HEK293T (cell line): ENCODE results near the gene ATRIP.

Experiments
- CTCF ChIA-PET: fragments of 350-600 bp; formaldehyde crosslinking; extraction: SDS; loops from one replicate; lab custom pipeline; 2021; ENCODE audit warnings: antibody characterized with exemption, inconsistent platforms; lab: Yijun Ruan, JAX
- POLR2A ChIA-PET: fragments of 350-600 bp; formaldehyde crosslinking; extraction: SDS; loops from one replicate; lab custom pipeline; 2020; ENCODE audit warnings: antibody characterized with exemption, inconsistent platforms; lab: Yijun Ruan, JAX
- DNase-seq: peaks from one replicate; pipeline ENCODE4 v3.0.0; 2012; ENCODE audit warnings: mixed read lengths; ENCODE audit errors: extremely low spot score
- ARNT ChIP-seq: fragments of 450-650 bp; IDR thresholded peaks from 2 replicates; pipeline ENCODE4 v1.6.1; 2017; ENCODE audit warnings: mild to moderate bottlenecking
- BHLHE40 ChIP-seq: fragments of 450-650 bp; IDR thresholded peaks from 2 replicates; pipeline ENCODE4 v1.6.1; 2016; ENCODE audit warnings: mild to moderate bottlenecking, moderate library complexity, borderline replicate concordance
- CTBP1 ChIP-seq: fragments of 450-650 bp; IDR thresholded peaks from 2 replicates; pipeline ENCODE4 v1.6.1; 2016; ENCODE audit warnings: borderline replicate concordance
- ELF4 ChIP-seq: fragments of 450-650 bp; IDR thresholded peaks from 2 replicates; pipeline ENCODE4 v1.6.1; 2017; ENCODE audit warnings: antibody characterized with exemption
- FOXA1 ChIP-seq: fragments of 450-650 bp; IDR thresholded peaks from 2 replicates; pipeline ENCODE4 v1.6.1; 2016; ENCODE audit warnings: mild to moderate bottlenecking
- FOXK2 ChIP-seq: fragments of 450-650 bp; IDR thresholded peaks from 2 replicates; pipeline ENCODE4 v1.6.1; 2016; ENCODE audit warnings: mild to moderate bottlenecking
- FOXM1 ChIP-seq: fragments of 450-650 bp; IDR thresholded peaks from 2 replicates; pipeline ENCODE4 v1.6.1; 2017; ENCODE audit warnings: mild to moderate bottlenecking, borderline replicate concordance
- HDGF ChIP-seq: fragments of 450-650 bp; IDR thresholded peaks from 2 replicates; pipeline ENCODE4 v1.6.1; 2017; ENCODE audit warnings: antibody characterized with exemption, borderline replicate concordance
- L3MBTL2 ChIP-seq: fragments of 450-650 bp; conservative IDR thresholded peaks from 2 replicates; pipeline ENCODE4 v1.6.1; 2016; ENCODE audit warnings: mild to moderate bottlenecking
- LEF1 ChIP-seq: fragments of 450-650 bp; IDR thresholded peaks from 2 replicates; pipeline ENCODE4 v1.6.1; 2017; ENCODE audit warnings: mild to moderate bottlenecking, borderline replicate concordance
- NFRKB ChIP-seq: fragments of 450-650 bp; IDR thresholded peaks from 2 replicates; pipeline ENCODE4 v1.6.1; 2016; ENCODE audit warnings: mild to moderate bottlenecking, moderate library complexity
- SP1 ChIP-seq: fragments of 450-650 bp; IDR thresholded peaks from 2 replicates; pipeline ENCODE4 v1.6.1; 2017
- SUZ12 ChIP-seq: fragments of 450-650 bp; IDR thresholded peaks from 2 replicates; pipeline ENCODE4 v1.6.1; 2016; ENCODE audit warnings: mild to moderate bottlenecking
- TARDBP ChIP-seq: fragments of 450-650 bp; IDR thresholded peaks from 2 replicates; pipeline ENCODE4 v1.6.1; 2016
- ZNF384 ChIP-seq: fragments of 450-650 bp; IDR thresholded peaks from 2 replicates; pipeline ENCODE4 v1.6.1; 2016
- TF ChIP-seq, protein P1 (sequence below): fragments of 450-650 bp; IDR thresholded peaks from 2 replicates; pipeline ENCODE4 v1.6.1; 2016

ATRIP gene

DNA sequence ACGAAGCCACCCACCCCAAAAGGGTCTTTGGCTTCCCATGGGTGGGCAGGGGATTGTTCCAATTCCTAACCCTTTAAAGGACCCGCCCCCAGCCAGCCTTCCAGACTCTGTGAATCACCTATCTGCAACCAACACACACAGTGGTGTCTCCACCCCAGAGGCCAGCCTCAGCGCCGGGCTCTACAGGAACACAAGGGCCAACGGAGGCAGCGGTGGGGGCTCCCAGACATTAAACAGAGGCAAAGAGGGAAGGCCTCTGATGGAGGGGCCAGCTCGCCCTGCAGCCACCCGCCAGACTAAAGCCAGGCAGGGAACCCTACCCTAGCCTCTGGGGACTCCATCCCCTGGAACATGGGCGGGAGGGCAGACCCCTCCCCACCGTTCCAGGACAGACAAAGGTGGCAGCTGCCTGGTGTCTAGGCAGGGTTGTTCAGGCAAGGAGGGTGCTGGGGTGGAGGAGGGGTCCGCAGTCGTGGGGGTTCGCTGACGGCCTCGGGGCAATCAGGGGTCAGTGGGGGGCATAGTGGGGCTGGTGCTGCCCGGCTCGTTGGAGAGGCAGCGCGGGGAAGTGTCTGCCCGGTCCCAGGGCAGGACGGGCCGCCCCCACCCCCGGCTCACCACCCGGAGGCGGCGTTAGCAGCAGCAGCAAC is 57.0 kb downstream of the ATRIP start:
- POLR2A ChIA-PET, result interaction anchor here (1.2 to 3.5 kb wide), 5 partner anchors 31 to 57 kb away, joined by 3 to 14 read pairs (median 4); partner anchors contain the start of gene ATRIP

GRCh38 chr3:48504051-48504946 is 57.8 kb downstream of the ATRIP start, which contains the start of gene SHISA5:
Gene SHISA5 (minus strand): TSS chr3:48504174. CDS start chr3:48504094, 80 bp downstream.
- ChIA-PET CTCF (interaction anchor here (1.0 to 2.3 kb wide), 3 partner anchors 31 to 69 kb away, joined by 3 to 10 read pairs (median 5); no protein-coding TSS in a partner anchor), POLR2A (interaction anchor here (0.9 to 3.5 kb wide), 5 partner anchors 31 to 64 kb away, joined by 3 to 14 read pairs (median 4); partner anchors contain the start of genes ATRIP and TMA7)
- DNase-seq, result peak; percentile 57
- TF ChIP-seq, protein P1, sequence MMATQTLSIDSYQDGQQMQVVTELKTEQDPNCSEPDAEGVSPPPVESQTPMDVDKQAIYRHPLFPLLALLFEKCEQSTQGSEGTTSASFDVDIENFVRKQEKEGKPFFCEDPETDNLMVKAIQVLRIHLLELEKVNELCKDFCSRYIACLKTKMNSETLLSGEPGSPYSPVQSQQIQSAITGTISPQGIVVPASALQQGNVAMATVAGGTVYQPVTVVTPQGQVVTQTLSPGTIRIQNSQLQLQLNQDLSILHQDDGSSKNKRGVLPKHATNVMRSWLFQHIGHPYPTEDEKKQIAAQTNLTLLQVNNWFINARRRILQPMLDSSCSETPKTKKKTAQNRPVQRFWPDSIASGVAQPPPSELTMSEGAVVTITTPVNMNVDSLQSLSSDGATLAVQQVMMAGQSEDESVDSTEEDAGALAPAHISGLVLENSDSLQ, result no peak
- no peak for TF ChIP-seq ARNT
- no peak for TF ChIP-seq ZNF384
- no peak for TF ChIP-seq NFRKB
- no peak for TF ChIP-seq SP1
- TF ChIP-seq L3MBTL2, result no peak
- no peak for TF ChIP-seq LEF1
- TF ChIP-seq FOXA1, result no peak

More for the DNA sequence above, 57.0 kb downstream of the ATRIP start:
- CTCF ChIA-PET, result interaction anchor here (1.0 to 2.3 kb wide), 3 partner anchors 30 to 68 kb away, joined by 3 to 10 read pairs (median 5); no protein-coding TSS in a partner anchor
- DNase-seq, result peak; percentile 11
- TF ChIP-seq SUZ12, result no peak
- no peak for TF ChIP-seq ARNT
- TF ChIP-seq CTBP1, result no peak
- TF ChIP-seq ELF4, result no peak
- no peak for TF ChIP-seq ZNF384
- TF ChIP-seq FOXM1, result no peak
- TF ChIP-seq LEF1, result no peak
- no peak for TF ChIP-seq HDGF
- TF ChIP-seq NFRKB, result no peak
- TF ChIP-seq L3MBTL2, result no peak
- no peak for TF ChIP-seq BHLHE40
- TF ChIP-seq, protein P1, result no peak
- TF ChIP-seq TARDBP, result no peak
- TF ChIP-seq FOXK2, result no peak
- TF ChIP-seq FOXA1, result no peak
- TF ChIP-seq SP1, result no peak

- POLR2A ChIA-PET, result interaction anchor here (0.9 to 3.5 kb wide), 5 partner anchors 32 to 65 kb away, joined by 3 to 14 read pairs (median 4); partner anchors contain the start of genes ATRIP and TMA7
- CTCF ChIA-PET, result interaction anchor here (0.9 to 2.3 kb wide), 2 partner anchors 69 kb away, joined by 3 to 10 read pairs; no protein-coding TSS in a partner anchor
- DNase-seq, result peak; percentile 4
- no peak for TF ChIP-seq ZNF384
- TF ChIP-seq SP1, result no peak
- TF ChIP-seq HDGF, result no peak
- TF ChIP-seq FOXA1, result no peak
- no peak for TF ChIP-seq ELF4
- TF ChIP-seq TARDBP, result no peak
Measured at GRCh38 chr3:48505146-48505545, 58.6 kb downstream of the ATRIP start.

GRCh38 chr3:48505968-48506504 is 59.5 kb downstream of the ATRIP start:
- ChIA-PET POLR2A (interaction anchor here (3.5 kb wide), 1 partner anchor 33 kb away, joined by 14 read pairs; no protein-coding TSS in a partner anchor), CTCF (interaction anchor here (0.9 kb wide), 1 partner anchor 70 kb away, joined by 3 read pairs; no protein-coding TSS in a partner anchor)
- no peak for DNase-seq
- TF ChIP-seq HDGF, result no peak
- TF ChIP-seq FOXK2, result no peak
- TF ChIP-seq L3MBTL2, result no peak
- no peak for TF ChIP-seq FOXA1
- no peak for TF ChIP-seq SP1
- TF ChIP-seq LEF1, result no peak
- no peak for TF ChIP-seq NFRKB
- no peak for TF ChIP-seq ARNT
- no peak for TF ChIP-seq ZNF384
- TF ChIP-seq CTBP1, result no peak
- TF ChIP-seq FOXM1, result no peak
- no peak for TF ChIP-seq ELF4
- TF ChIP-seq SUZ12, result no peak
- no peak for TF ChIP-seq TARDBP
- TF ChIP-seq BHLHE40, result no peak
- TF ChIP-seq, protein P1, result no peak
